Hepatocyte (in vitro differentiated cells): ENCODE measurements around the gene ADAMTS3.

Experiments used
- EZH2 ChIP-seq: fragments of 200-600 bp; sonication (generic); IDR thresholded peaks from 2 replicates; pipeline ENCODE4 v1.6.1; 2016; ENCODE audit warnings: antibody characterized with exemption, mild to moderate bottlenecking, borderline replicate concordance
- TF ChIP-seq, protein P1 (sequence below): fragments of 200-600 bp; sonication (generic); IDR thresholded peaks from 2 replicates; pipeline ENCODE4 v1.5.1; 2016; ENCODE audit warnings: antibody characterized with exemption, mild to moderate bottlenecking; ENCODE audit not compliant: poor library complexity

DNA sequence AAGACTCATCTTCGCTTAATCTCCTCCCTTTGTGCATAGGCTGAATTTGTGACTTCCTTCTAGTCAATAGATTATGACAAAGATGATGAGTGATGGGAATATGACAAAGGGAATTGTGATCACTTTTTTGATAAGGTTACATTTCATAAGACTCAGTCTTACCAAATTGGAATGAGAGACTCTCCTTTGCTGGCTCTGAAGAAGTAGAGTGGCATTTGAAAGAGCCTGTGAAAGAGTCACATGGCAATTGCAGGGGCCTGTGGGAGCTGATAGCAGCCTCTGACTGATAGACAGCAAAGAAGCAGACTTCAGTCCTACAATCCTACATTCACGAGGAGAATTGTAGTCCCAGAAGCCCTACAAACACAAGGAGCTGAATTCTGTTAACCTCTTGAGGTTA lies 44.9 kb upstream of the ADAMTS3 start:
- TF ChIP-seq, protein P1, sequence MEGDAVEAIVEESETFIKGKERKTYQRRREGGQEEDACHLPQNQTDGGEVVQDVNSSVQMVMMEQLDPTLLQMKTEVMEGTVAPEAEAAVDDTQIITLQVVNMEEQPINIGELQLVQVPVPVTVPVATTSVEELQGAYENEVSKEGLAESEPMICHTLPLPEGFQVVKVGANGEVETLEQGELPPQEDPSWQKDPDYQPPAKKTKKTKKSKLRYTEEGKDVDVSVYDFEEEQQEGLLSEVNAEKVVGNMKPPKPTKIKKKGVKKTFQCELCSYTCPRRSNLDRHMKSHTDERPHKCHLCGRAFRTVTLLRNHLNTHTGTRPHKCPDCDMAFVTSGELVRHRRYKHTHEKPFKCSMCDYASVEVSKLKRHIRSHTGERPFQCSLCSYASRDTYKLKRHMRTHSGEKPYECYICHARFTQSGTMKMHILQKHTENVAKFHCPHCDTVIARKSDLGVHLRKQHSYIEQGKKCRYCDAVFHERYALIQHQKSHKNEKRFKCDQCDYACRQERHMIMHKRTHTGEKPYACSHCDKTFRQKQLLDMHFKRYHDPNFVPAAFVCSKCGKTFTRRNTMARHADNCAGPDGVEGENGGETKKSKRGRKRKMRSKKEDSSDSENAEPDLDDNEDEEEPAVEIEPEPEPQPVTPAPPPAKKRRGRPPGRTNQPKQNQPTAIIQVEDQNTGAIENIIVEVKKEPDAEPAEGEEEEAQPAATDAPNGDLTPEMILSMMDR = no peak
- no peak for TF ChIP-seq EZH2
